GM12892 (cell line): Measurements from ENCODE around the gene USB1.
A peak's percentile ranks its signal among the peaks of the same experiment; 100 is the strongest.
"Not testable (repeated sequence)": the region's sequence is repeated elsewhere in the genome, so short reads cannot be mapped to it uniquely, and the experiment has no call there.

Experiments
- DNase-seq: peaks from one replicate; pipeline ENCODE4 v3.0.0; 2011; ENCODE audit not compliant: insufficient read length
- FAIRE-seq: peaks from 2 replicates; lab custom pipeline; 2011; peaks lifted over from hg19 to GRCh38; lab: Jason Lieb, UNC
- POLR2A ChIP-seq: IDR thresholded peaks from 2 replicates; pipeline ENCODE4 v1.6.1; 2011; ENCODE audit warnings: low read depth, low read length, control low read depth
- POLR2AphosphoS5 ChIP-seq: IDR thresholded peaks from 2 replicates; pipeline ENCODE4 v1.6.1; 2011; ENCODE audit warnings: low read depth, low read length, control low read depth
- TAF1 ChIP-seq: IDR thresholded peaks from 2 replicates; pipeline ENCODE4 v1.6.1; 2011; ENCODE audit warnings: low read depth, mild to moderate bottlenecking, control low read depth, low read length, borderline replicate concordance

Gene USB1

GRCh38 chr16:57971848-57972247, 29.4 kb upstream of the USB1 start:
- FAIRE-seq (no peak), DNase-seq (no peak)
- TF ChIP-seq POLR2A, result no peak
- TF ChIP-seq TAF1, result no peak

GRCh38 chr16:57972306-57972705, 28.9 kb upstream of the USB1 start:
- DNase-seq, result no peak
- no peak for TF ChIP-seq TAF1
- no peak for TF ChIP-seq POLR2AphosphoS5
- TF ChIP-seq POLR2A, result no peak
- FAIRE-seq, result no peak

- TF ChIP-seq POLR2AphosphoS5, result no peak
- no peak for TF ChIP-seq TAF1
- no peak for TF ChIP-seq POLR2A
- no peak for DNase-seq
- FAIRE-seq, result no peak
Observed at GRCh38 chr16:57976331-57976796, 24.8 kb upstream of the USB1 start.

GRCh38 chr16:57977418-57978069, 23.7 kb upstream of the USB1 start:
- no peak for FAIRE-seq
- DNase-seq, result no peak
- TF ChIP-seq TAF1 (no peak), POLR2A (no peak), POLR2AphosphoS5 (no peak)

DNA sequence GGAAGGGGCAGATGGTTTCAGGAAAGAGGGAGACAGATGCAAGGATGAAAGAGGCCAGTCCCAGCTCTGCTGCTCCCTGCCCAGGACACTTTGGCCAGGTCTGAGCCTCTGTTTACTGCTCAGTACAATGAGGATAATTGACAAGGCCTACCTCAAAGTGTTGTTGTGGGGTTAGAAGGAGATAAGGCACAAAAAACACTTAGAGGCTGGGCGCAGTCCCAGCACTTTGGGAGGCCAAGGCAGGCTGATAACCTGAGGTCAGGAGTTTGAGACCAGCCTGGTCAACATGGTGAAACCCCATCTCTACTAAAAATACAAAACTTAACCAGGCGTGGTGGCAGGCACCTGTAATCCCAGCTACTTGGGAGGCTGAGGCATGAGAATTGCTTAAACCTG, 23.1 kb upstream of the USB1 start:
- not testable (repeated sequence) for DNase-seq, FAIRE-seq

GRCh38 chr16:57979006-57979585, 22.1 kb upstream of the USB1 start:
- DNase-seq (no peak), FAIRE-seq (no peak)
- TF ChIP-seq POLR2AphosphoS5 (no peak), TAF1 (no peak), POLR2A (no peak)

- no peak for TF ChIP-seq TAF1
- TF ChIP-seq POLR2A, result no peak
- TF ChIP-seq POLR2AphosphoS5, result no peak
- no peak for DNase-seq
- FAIRE-seq, result no peak
Observed at GRCh38 chr16:57981636-57982035, 19.6 kb upstream of the USB1 start.

DNA sequence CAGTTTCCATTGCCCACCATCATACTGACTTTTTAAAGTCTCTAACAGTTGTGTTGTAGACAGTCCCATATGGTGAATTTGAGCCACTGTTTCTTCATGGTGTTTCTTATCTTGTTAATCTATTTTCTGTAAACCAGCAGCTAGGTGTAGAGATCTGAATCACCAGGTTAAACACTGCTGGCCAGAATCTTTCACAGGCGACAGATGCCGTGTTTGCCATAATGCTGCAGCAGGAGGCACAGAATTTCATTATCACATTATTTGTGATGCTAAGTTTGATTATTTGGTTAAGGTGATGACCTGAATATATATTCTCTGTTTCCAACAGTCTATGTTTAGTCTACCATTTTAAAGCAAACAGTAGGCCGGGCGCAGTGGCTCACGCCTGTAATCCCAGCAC, 18.8 kb upstream of the USB1 start:
- no peak for TF ChIP-seq POLR2A
- FAIRE-seq (peak; percentile 14), DNase-seq (no peak)

- DNase-seq (peak; percentile 74), FAIRE-seq (no peak)
- TF ChIP-seq POLR2A, result no peak
- no peak for TF ChIP-seq TAF1
- no peak for TF ChIP-seq POLR2AphosphoS5
Observed at GRCh38 chr16:57984443-57985203, 16.6 kb upstream of the USB1 start.

- TF ChIP-seq POLR2AphosphoS5, result no peak
- no peak for FAIRE-seq
- peak; percentile 42 for DNase-seq
Observed at GRCh38 chr16:57985204-57986181, 15.7 kb upstream of the USB1 start.

DNA sequence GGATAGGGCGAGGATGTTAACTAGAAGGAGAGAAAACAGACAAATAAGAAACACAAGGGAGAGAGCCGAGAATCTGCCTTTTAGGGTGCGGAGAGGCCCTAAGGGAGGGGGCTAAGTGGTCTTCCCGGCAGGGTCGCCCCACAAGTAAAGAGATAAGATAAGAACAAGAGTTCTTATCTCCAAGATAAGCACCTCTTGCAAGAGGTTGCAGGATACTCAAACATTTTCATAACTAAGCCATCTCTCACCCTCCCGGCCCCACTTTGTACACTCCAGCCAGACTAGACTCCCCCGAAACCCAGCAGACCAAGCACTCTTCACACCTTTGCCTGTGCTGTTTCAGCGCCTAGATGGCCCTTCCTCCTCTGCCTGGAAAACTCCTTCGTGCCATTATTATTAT, 15.0 kb upstream of the USB1 start:
- TF ChIP-seq POLR2A, result no peak
- no peak for DNase-seq
- no peak for FAIRE-seq
